ENCODE measurements around the gene CSRNP3. TPM values are rescaled to one million over a fixed set of nuclear protein-coding genes. Genes with fewer than 3 reads are reported as not detected.
"Not testable (repeated sequence)": the region's sequence is repeated elsewhere in the genome, so short reads cannot be mapped to it uniquely, and the experiment has no call there.

Gene CSRNP3
- polyA plus RNA-seq, 4 donors, result 9.4 to 15.4 (median 12.2) TPM

GRCh38 chr2:165629776-165630175 is 160.3 kb downstream of the CSRNP3 start:
- no peak for DNase-seq (ENCODE audit: low read depth in 4 of 4, low spot score in 3 of 4)

- no peak for DNase-seq (ENCODE audit: low read depth in 4 of 4, low spot score in 3 of 4)
Observed at GRCh38 chr2:165630236-165630635, 160.7 kb downstream of the CSRNP3 start.

- DNase-seq (ENCODE audit: low read depth in 4 of 4, low spot score in 3 of 4), result no peak
Observed at GRCh38 chr2:165631089-165631488, 161.6 kb downstream of the CSRNP3 start.

- DNase-seq (ENCODE audit: low read depth in 4 of 4, low spot score in 3 of 4), result no peak
Observed at GRCh38 chr2:165632594-165632993, 163.1 kb downstream of the CSRNP3 start.

- DNase-seq (ENCODE audit: low read depth in 4 of 4, low spot score in 3 of 4), result no peak
Observed at GRCh38 chr2:165633431-165633830, 163.9 kb downstream of the CSRNP3 start.

GRCh38 chr2:165634282-165634681 is 164.8 kb downstream of the CSRNP3 start:
- no peak for DNase-seq (ENCODE audit: low read depth in 4 of 4, low spot score in 3 of 4)

GRCh38 chr2:165634855-165635254 is 165.4 kb downstream of the CSRNP3 start:
- DNase-seq (ENCODE audit: low read depth in 4 of 4, low spot score in 3 of 4), result peak in 2 of 4 donors; percentile 29 to 33

GRCh38 chr2:165635532-165635931 is 166.0 kb downstream of the CSRNP3 start:
- DNase-seq (ENCODE audit: low read depth in 4 of 4, low spot score in 3 of 4), result no peak

GRCh38 chr2:165636959-165637358 is 167.5 kb downstream of the CSRNP3 start:
- DNase-seq (ENCODE audit: low read depth in 4 of 4, low spot score in 3 of 4), result no peak

GRCh38 chr2:165637396-165637795 is 167.9 kb downstream of the CSRNP3 start:
- DNase-seq (ENCODE audit: low read depth in 4 of 4, low spot score in 3 of 4), result no peak

- DNase-seq (ENCODE audit: low read depth in 4 of 4, low spot score in 3 of 4), result no peak
Observed at GRCh38 chr2:165639504-165639903, 170.0 kb downstream of the CSRNP3 start.

GRCh38 chr2:165640247-165640929 is 170.9 kb downstream of the CSRNP3 start:
- DNase-seq (ENCODE audit: low read depth in 4 of 4, low spot score in 3 of 4), result no peak

GRCh38 chr2:165645930-165646831 is 176.7 kb downstream of the CSRNP3 start:
- peak in 3 of 4 donors; percentile 38 to 61 (median 41) for DNase-seq (ENCODE audit: low read depth in 4 of 4, low spot score in 3 of 4)

- DNase-seq (ENCODE audit: low read depth in 4 of 4, low spot score in 3 of 4), result no peak
Observed at GRCh38 chr2:165647409-165647808, 177.9 kb downstream of the CSRNP3 start.

GRCh38 chr2:165648801-165649200 is 179.3 kb downstream of the CSRNP3 start:
- no peak for DNase-seq (ENCODE audit: low read depth in 4 of 4, low spot score in 3 of 4)

GRCh38 chr2:165651233-165651632 is 181.7 kb downstream of the CSRNP3 start:
- no peak for DNase-seq (ENCODE audit: low read depth in 4 of 4, low spot score in 3 of 4)

- no peak for DNase-seq (ENCODE audit: low read depth in 4 of 4, low spot score in 3 of 4)
Observed at GRCh38 chr2:165655661-165656060, 186.2 kb downstream of the CSRNP3 start.

- DNase-seq (ENCODE audit: low read depth in 4 of 4, low spot score in 3 of 4), result no peak
Observed at GRCh38 chr2:165660361-165660760, 190.9 kb downstream of the CSRNP3 start.

GRCh38 chr2:165662720-165663119 is 193.2 kb downstream of the CSRNP3 start:
- DNase-seq (ENCODE audit: low read depth in 4 of 4, low spot score in 3 of 4), result no peak

GRCh38 chr2:165665614-165666013 is 196.1 kb downstream of the CSRNP3 start:
- no peak for DNase-seq (ENCODE audit: low read depth in 4 of 4, low spot score in 3 of 4)

GRCh38 chr2:165666073-165666472 is 196.6 kb downstream of the CSRNP3 start:
- DNase-seq (ENCODE audit: low read depth in 4 of 4, low spot score in 3 of 4), result not testable (repeated sequence)

- no peak for DNase-seq (ENCODE audit: low read depth in 4 of 4, low spot score in 3 of 4)
Observed at GRCh38 chr2:165666605-165667004, 197.1 kb downstream of the CSRNP3 start.
